ENCODE data around the gene PTPN12.

Gene PTPN12

GRCh38 chr7:77667459-77668086, 130.5 kb downstream of the PTPN12 start:
- DNase-seq, result no peak

DNA sequence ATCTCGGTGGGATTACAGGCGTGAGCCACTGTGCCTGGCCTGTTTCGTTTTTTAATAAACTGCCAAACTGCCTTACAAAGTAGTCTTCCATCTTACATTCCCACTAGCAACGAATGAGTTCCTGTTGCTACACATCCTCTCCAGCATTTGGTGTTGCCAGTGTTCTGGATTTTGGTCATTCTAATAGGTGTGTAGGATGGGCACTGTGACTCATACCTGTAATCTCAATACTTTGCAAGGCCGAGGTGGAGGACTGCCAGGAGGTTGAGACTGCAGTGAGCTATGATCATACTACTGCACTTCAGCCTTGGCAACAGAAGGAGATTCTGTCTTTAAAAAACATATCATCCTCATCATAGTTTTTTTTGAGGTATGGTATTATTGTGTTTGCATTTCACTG, 137.8 kb downstream of the PTPN12 start:
- DNase-seq, result no peak

GRCh38 chr7:77679608-77680007, 142.5 kb downstream of the PTPN12 start:
- no peak for DNase-seq

DNA sequence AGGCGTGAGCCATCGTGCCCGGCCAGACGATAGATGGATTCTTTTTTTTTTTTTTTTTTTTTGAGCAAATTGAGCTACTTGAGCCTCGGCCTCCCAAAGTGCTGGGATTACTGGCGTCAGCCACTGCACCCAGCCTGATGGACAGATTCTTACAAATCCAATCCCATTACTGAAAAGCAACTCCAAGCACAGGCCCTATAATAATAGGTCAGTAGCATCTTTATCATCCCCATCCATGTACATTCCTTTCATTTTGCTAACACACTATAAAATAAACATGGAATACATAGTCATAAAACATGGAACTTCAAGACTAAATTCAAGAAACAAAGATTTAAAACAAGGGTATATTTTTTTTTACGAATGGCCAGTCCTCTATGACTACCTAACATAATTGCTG, 143.2 kb downstream of the PTPN12 start:
- DNase-seq, result no peak

GRCh38 chr7:77684030-77684429, 146.9 kb downstream of the PTPN12 start:
- no peak for DNase-seq

DNA sequence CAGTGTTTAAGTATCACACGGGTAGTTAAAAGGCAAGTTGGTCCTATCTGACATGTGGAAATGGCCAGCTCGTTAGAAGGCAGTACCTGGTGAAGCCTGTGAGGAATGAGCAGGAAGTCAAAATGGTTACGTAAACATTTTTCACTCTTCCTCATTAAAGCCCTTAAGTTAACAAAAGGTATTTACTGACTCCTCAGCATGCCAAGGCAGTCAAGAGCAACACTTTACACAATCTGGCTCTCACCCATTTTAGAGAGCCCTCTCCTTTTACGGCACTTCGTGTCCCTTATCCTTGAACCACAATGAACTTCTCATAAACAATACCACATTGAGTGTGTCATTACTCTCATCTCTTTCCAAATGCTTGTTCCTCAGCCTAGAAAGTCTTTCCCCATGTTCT, 148.1 kb downstream of the PTPN12 start:
- DNase-seq, result no peak

- no peak for DNase-seq
Observed at GRCh38 chr7:77687100-77687746, 150.1 kb downstream of the PTPN12 start.

- no peak for DNase-seq
Observed at GRCh38 chr7:77687747-77688144, 150.7 kb downstream of the PTPN12 start.
